Uterus (tissue), 4 donors: ENCODE results near the gene SP140. TPM values are rescaled to one million over a fixed set of nuclear protein-coding genes. Genes with fewer than 3 reads are reported as not detected.

Experiments
- DNase-seq, 2 donors: peaks; one replicate each; pipeline ENCODE4 v3.0.0-alpha.2; 2019 to 2020
- H3K27ac ChIP-seq, 2 donors: fragments of 200-600 bp; sonication (generic); 1 replicate in 1 of 2; 2 replicates in 1 of 2; pipeline ENCODE4 v1.5.1; 2016 to 2018
- H3K27me3 ChIP-seq, 2 donors: fragments of 200-600 bp; sonication (generic); one replicate each; pipeline ENCODE4 v1.5.1; 2018 to 2019; ENCODE audit warnings: control low read depth in 1 of 2
- H3K36me3 ChIP-seq, 2 donors: fragments of 200-600 bp; sonication (generic); one replicate each; pipeline ENCODE4 v1.5.1; 2019; ENCODE audit warnings: control low read depth in 1 of 2
- H3K4me1 ChIP-seq, 2 donors: fragments of 200-600 bp; sonication (generic); one replicate each; pipeline ENCODE4 v1.5.1; 2018 to 2019; ENCODE audit warnings: control low read depth in 1 of 2
- H3K4me3 ChIP-seq, 2 donors: fragments of 200-600 bp; sonication (generic); 1 replicate in 1 of 2; 2 replicates in 1 of 2; pipeline ENCODE4 v1.5.1; 2018 to 2019; ENCODE audit warnings: mild to moderate bottlenecking in 1 of 2
- H3K9me3 ChIP-seq, 2 donors: fragments of 200-600 bp; sonication (generic); one replicate each; pipeline ENCODE4 v1.5.1; 2019; ENCODE audit warnings: control low read depth in 1 of 2
- CTCF ChIP-seq, 4 experiments: fragments of 200-600 bp in 2 of 4; fragments of 450-650 bp in 2 of 4; sonication (generic) in 2 of 4; IDR thresholded peaks; one replicate each; pipeline ENCODE4 v1.5.1; 2016 to 2019; ENCODE audit warnings: antibody characterized with exemption in 4 of 4, mild to moderate bottlenecking in 2 of 4, moderate library complexity in 1 of 4
- POLR2A ChIP-seq, 2 donors: fragments of 450-650 bp; IDR thresholded peaks; one replicate each; pipeline ENCODE4 v1.6.1; 2016; ENCODE audit warnings: antibody characterized with exemption in 2 of 2, mild to moderate bottlenecking in 1 of 2, moderate library complexity in 1 of 2
- intact Hi-C: fragments of 100-400 bp; cut with DNase I; formaldehyde crosslinking; loops from one replicate; pipeline ENCODE4 v1.15.1; 2023; ENCODE audit warnings: low total_unique reads
- total RNA-seq, 4 donors: library from RNA; depleted of rRNA in 3 of 4; stranded (reverse); fragments of >200 nt in 3 of 4; gene quantifications; one replicate each; pipeline versions ENCODE4 v1.1.0 to v1.2.4, GENCODE V29; 2014 to 2023
- donor health status: DM: yes; HTN: yes; CAD: no.

The SP140 gene
- total RNA-seq, 4 donors from 2014 or later = 0.77 to 1.1 (median 0.97) TPM; not detected in 1

DNA sequence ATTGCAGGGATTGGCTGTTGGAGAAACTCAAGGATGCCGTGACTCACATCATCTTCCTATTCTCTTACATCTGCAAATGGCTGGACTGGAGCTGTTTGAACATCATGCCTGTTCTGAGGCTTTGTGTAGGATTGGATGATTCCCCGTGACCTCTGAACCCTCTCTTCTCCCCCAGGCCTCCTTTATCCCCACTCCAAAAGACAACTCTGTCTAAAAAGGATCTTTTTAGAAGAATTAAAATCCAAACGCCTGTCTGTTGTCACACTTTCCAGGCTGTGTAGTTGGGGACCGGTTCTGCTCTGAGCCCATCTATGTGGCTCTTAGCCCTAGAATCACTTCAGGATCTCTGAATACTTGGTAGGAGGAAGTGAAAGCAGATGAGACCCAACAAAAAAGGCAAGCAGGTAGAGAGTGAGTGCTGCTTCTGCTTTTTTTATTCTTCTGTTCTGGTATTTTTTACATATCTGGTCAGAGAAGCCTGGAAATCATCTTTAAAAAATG, 565 bp downstream of the SP140 start:
- TF ChIP-seq POLR2A (IDR thresholded peaks at IDR 0.05) (no peak), CTCF (IDR thresholded peaks at IDR 0.05) (no peak)
- Histone ChIP-seq H3K27me3 (no peaks in the 10 kb centered on the region), H3K36me3 (no peaks in the 10 kb centered on the region), H3K27ac (no peak overlapping the region), H3K9me3 (peaks cover 0 to 5% of the 10 kb centered on the region in 2 donors), H3K4me1 (no peaks in the 10 kb centered on the region), H3K4me3 (no peak overlapping the region)
- no peak for DNase-seq
- intact Hi-C loops = no loop called here

- H3K36me3 ChIP-seq = no peaks in the 10 kb centered on the region
- H3K27ac ChIP-seq = no peak overlapping the region
- H3K4me3 ChIP-seq = no peak overlapping the region
- intact Hi-C loops = no loop called here
- no peaks in the 10 kb centered on the region for H3K27me3 ChIP-seq
- peaks cover 0 to 8% of the 10 kb centered on the region in 2 donors for H3K9me3 ChIP-seq
- DNase-seq = no peak
- H3K4me1 ChIP-seq = no peaks in the 10 kb centered on the region
- no peak for TF ChIP-seq CTCF (IDR thresholded peaks at IDR 0.05)
- TF ChIP-seq POLR2A (IDR thresholded peaks at IDR 0.05) = no peak
These were observed 1.7 kb downstream of the SP140 start for GRCh38 chr2:230227216-230227615.

GRCh38 chr2:230230087-230230486, 4.6 kb downstream of the SP140 start:
- Histone ChIP-seq H3K4me3 (no peak overlapping the region), H3K27me3 (no peaks in the 10 kb centered on the region), H3K9me3 (peaks cover 0 to 8% of the 10 kb centered on the region in 2 donors), H3K27ac (no peak overlapping the region), H3K4me1 (no peaks in the 10 kb centered on the region), H3K36me3 (no peaks in the 10 kb centered on the region)
- DNase-seq = no peak
- intact Hi-C loops = no loop called here
- TF ChIP-seq CTCF (IDR thresholded peaks at IDR 0.05) (no peak), POLR2A (IDR thresholded peaks at IDR 0.05) (no peak)

DNA sequence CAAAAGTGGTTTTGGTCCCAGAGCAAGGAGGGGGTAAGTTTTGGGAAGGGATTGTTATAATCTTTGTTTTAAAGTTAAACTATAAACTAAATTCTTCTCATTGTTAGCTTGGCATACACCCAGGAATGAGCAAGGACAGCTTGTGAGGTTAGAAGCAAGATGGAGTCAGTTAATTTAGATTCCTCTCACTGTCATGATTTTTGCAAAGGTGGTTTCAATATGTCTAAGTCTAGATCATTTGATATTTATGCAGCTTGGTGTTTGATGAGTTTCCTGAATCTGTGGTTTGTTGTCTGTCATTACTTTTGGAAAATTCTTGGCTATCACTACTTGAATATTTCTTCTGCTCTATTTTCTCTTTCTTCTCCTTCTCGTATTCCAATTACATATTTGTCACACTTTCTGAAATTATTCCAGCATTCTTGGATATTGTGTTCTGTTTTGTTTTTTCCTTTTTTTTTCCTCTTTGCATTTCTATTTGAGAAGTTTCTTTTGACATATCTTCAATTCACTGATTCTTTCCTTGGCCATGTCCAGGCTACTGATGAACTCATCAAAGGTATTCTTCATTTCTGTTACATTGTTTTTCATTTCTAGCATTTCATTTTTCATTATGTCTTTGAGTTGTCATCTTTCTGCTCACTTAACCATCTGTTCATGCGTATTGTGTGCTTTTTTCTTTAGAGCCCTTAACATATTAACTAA, 5.1 kb downstream of the SP140 start:
- Histone ChIP-seq H3K4me3 (no peak overlapping the region), H3K27ac (no peak overlapping the region), H3K27me3 (no peaks in the 10 kb centered on the region), H3K9me3 (peaks cover 0 to 8% of the 10 kb centered on the region in 2 donors), H3K4me1 (no peaks in the 10 kb centered on the region), H3K36me3 (no peaks in the 10 kb centered on the region)
- TF ChIP-seq POLR2A (IDR thresholded peaks at IDR 0.05) = no peak
- TF ChIP-seq CTCF (IDR thresholded peaks at IDR 0.05) = no peak
- DNase-seq = no peak
- intact Hi-C loops = no loop called here

DNA sequence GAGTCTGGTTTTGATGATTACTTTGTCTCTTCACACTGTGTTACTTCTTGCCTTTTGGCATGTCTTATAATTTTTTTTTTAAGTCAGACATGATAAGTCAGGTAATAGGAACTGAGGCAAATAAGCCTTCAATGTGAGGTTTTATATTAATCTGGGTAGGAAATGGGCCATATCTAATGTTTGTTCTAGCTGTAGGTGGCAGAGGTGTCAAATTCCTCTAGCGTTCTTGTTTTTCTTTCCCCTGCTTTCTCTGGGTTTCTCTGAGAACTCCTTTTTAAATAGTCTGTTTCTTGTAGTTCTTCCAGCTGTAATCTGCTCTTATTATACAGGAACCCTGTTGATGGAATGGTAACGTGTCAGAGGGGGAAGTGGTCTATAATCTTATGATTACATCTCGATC, 5.7 kb downstream of the SP140 start:
- no peak for DNase-seq
- Histone ChIP-seq H3K27ac (no peak overlapping the region), H3K4me1 (no peaks in the 10 kb centered on the region), H3K9me3 (peaks cover 0 to 8% of the 10 kb centered on the region in 2 donors), H3K36me3 (no peaks in the 10 kb centered on the region), H3K27me3 (no peaks in the 10 kb centered on the region), H3K4me3 (no peak overlapping the region)
- no peak for TF ChIP-seq POLR2A (IDR thresholded peaks at IDR 0.05)
- intact Hi-C loops = no loop called here
